SU-DHL-6 (cell line): ENCODE measurements around the gene PPP1R2B.

Experiments used
- H2AFZ ChIP-seq: fragments of 200-600 bp; sonication (generic); 2 replicates; pipeline ENCODE4 v1.6.1; 2014; ENCODE audit warnings: low read depth, mild to moderate bottlenecking, moderate library complexity, mixed read lengths, antibody characterized with exemption, low read length; ENCODE audit not compliant: severe bottlenecking
- H3F3A ChIP-seq: fragments of 200-600 bp; shearing (Covaris generic); 2 replicates; pipeline ENCODE4 v1.6.0; 2016; ENCODE audit warnings: antibody characterized with exemption, mild to moderate bottlenecking; ENCODE audit not compliant: insufficient read depth
- H3K27ac ChIP-seq: fragments of 200-600 bp; sonication (generic); 2 replicates; pipeline ENCODE4 v1.5.1; 2016; ENCODE audit warnings: low read depth, mild to moderate bottlenecking, low read length, moderate library complexity, mixed read lengths
- H3K27me3 ChIP-seq: fragments of 200-600 bp; sonication (generic), shearing (Covaris generic); 2 replicates; pipeline ENCODE4 v1.6.0; 2014; ENCODE audit warnings: mild to moderate bottlenecking, low read length
- H3K36me3 ChIP-seq: fragments of 200-600 bp; sonication (generic); 2 replicates; pipeline ENCODE4 v1.6.1; 2014; ENCODE audit warnings: mild to moderate bottlenecking, low read length, mixed read lengths
- H3K4me2 ChIP-seq: fragments of 300-600, 200-600 bp; shearing (Covaris generic), sonication (generic); 2 replicates; pipeline ENCODE4 v1.6.0; 2014; ENCODE audit warnings: low read length, low read depth, mild to moderate bottlenecking; ENCODE audit not compliant: poor library complexity, severe bottlenecking
- H3K4me3 ChIP-seq: fragments of 200-600 bp; sonication (generic); 2 replicates; pipeline ENCODE4 v1.5.1; 2014; ENCODE audit warnings: antibody characterized with exemption, low read length, mild to moderate bottlenecking, mixed read lengths; ENCODE audit not compliant: insufficient read depth, poor library complexity, severe bottlenecking
- H3K79me2 ChIP-seq: fragments of 200-600 bp; sonication (generic); 2 replicates; pipeline ENCODE4 v1.6.1; 2014; ENCODE audit warnings: mild to moderate bottlenecking, low read length, moderate library complexity; ENCODE audit not compliant: insufficient read depth
- H3K9ac ChIP-seq: fragments of 200-600 bp; sonication (generic); 2 replicates; pipeline ENCODE4 v1.7.0; 2014; ENCODE audit warnings: mild to moderate bottlenecking, low read length
- H3K9me2 ChIP-seq: fragments of 200-600 bp; sonication (generic); replicated peaks from 2 replicates; pipeline ENCODE4 v1.6.1; 2014; ENCODE audit warnings: low read length; ENCODE audit not compliant: insufficient read depth
- H3K9me3 ChIP-seq: fragments of 200-600 bp; sonication (generic); 2 replicates; pipeline ENCODE4 v1.6.1; 2014; ENCODE audit warnings: low read length, mixed read lengths; ENCODE audit not compliant: insufficient read depth
- H4K20me1 ChIP-seq: fragments of 200-600 bp; sonication (generic); 2 replicates; pipeline ENCODE4 v1.6.1; 2014; ENCODE audit warnings: low read depth, mild to moderate bottlenecking, antibody characterized with exemption, low read length, moderate library complexity, mixed read lengths
- EZH2phosphoT487 ChIP-seq: fragments of 200-600 bp; sonication (generic), shearing (Covaris generic); conservative IDR thresholded peaks from 2 replicates; pipeline ENCODE4 v1.6.1; 2018; ENCODE audit warnings: mild to moderate bottlenecking, antibody characterized with exemption, low read length, moderate library complexity, mixed read lengths
- TF ChIP-seq, protein P1 (sequence below): fragments of 200-600 bp; sonication (generic); IDR thresholded peaks from one replicate; pipeline ENCODE4 v1.5.1; 2017; ENCODE audit warnings: antibody characterized with exemption, mild to moderate bottlenecking, low read length, moderate library complexity; ENCODE audit not compliant: insufficient read depth, poor library complexity, severe bottlenecking

The PPP1R2B gene

DNA sequence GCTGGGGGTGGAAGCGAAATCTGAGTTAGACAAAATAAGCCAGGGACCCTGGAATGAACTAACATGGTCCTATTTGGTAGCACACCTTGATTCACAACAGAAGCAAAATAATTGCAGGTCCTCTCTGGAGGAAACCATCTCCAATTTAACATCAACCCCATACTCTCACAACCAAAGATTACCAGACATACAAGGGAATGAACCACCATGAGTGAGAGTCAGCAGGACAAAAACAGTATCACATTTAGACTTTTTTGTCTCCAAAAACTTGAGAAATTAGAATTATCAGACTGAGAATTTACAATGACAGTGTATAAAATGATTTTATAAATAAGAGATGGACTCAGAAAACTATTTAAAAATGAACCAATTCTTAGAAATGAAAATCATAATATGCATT, 21.1 kb downstream of the PPP1R2B start:
- H3K9me2 ChIP-seq = no peaks in the 10 kb centered on the region
- no peaks in the 10 kb centered on the region for H3K79me2 ChIP-seq
- no peaks in the 10 kb centered on the region for H3F3A ChIP-seq
- no peaks in the 10 kb centered on the region for H4K20me1 ChIP-seq
- no peak overlapping the region for H2AFZ ChIP-seq
- H3K9me3 ChIP-seq = peaks cover 6% of the 10 kb centered on the region; the same call in 1 of the 2 replicates
- H3K4me3 ChIP-seq = no peak overlapping the region
- no peaks in the 10 kb centered on the region for H3K27me3 ChIP-seq
- no peak overlapping the region for H3K4me2 ChIP-seq
- no peak overlapping the region for H3K9ac ChIP-seq
- TF ChIP-seq, protein P1, sequence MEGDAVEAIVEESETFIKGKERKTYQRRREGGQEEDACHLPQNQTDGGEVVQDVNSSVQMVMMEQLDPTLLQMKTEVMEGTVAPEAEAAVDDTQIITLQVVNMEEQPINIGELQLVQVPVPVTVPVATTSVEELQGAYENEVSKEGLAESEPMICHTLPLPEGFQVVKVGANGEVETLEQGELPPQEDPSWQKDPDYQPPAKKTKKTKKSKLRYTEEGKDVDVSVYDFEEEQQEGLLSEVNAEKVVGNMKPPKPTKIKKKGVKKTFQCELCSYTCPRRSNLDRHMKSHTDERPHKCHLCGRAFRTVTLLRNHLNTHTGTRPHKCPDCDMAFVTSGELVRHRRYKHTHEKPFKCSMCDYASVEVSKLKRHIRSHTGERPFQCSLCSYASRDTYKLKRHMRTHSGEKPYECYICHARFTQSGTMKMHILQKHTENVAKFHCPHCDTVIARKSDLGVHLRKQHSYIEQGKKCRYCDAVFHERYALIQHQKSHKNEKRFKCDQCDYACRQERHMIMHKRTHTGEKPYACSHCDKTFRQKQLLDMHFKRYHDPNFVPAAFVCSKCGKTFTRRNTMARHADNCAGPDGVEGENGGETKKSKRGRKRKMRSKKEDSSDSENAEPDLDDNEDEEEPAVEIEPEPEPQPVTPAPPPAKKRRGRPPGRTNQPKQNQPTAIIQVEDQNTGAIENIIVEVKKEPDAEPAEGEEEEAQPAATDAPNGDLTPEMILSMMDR = no peak
- TF ChIP-seq EZH2phosphoT487 = no peak
- H3K36me3 ChIP-seq = 0 out of 2 replicates have a peak, but pooled peaks cover 2% of the 10 kb centered on the region
- no peak overlapping the region for H3K27ac ChIP-seq

DNA sequence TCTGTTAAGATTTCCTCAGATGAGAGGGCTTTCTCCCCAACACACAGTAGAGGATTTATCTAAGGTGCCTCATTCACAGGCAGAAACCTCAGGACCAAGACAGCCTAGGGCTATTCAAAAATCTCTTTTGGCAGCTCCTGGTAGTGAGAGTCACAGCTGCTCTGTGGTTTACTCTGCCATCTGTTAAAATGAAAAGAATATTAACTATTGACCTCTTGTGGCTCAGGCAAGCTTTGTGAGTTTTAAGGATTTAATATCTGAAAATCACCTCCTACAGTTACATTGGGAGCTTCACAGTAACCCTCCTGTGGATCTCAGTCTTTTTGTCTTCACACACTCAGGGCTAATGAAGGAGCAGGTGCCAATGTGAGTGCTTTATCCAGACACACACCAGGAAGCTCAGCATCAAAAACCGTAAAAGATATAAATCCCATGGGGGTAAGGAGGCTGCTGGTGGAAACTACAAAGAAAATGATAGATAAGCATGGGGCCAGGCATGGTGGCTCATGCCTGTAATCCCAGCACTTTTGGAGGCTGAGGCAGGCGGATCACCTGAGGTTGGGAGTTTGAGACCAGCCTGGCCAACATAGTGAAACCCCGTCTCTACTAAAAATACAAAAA, 29.7 kb downstream of the PPP1R2B start:
- peaks cover 10% of the 10 kb centered on the region for H3F3A ChIP-seq
- peak overlapping the region; percentile 70 for H3K27ac ChIP-seq
- H3K4me3 ChIP-seq = no peak overlapping the region
- H3K9me3 ChIP-seq = no peaks in the 10 kb centered on the region
- H3K27me3 ChIP-seq = no peaks in the 10 kb centered on the region
- H3K4me2 ChIP-seq = peak overlapping the region; percentile 40
- no peaks in the 10 kb centered on the region for H3K36me3 ChIP-seq
- no peak overlapping the region for H2AFZ ChIP-seq
- H3K9ac ChIP-seq = peak overlapping the region; percentile 30; the same call in 1 of the 2 replicates
- H3K9me2 ChIP-seq = no peaks in the 10 kb centered on the region
- H3K79me2 ChIP-seq = no peaks in the 10 kb centered on the region
- TF ChIP-seq, protein P1 = no peak
- no peak for TF ChIP-seq EZH2phosphoT487
- H4K20me1 ChIP-seq = no peaks in the 10 kb centered on the region

DNA sequence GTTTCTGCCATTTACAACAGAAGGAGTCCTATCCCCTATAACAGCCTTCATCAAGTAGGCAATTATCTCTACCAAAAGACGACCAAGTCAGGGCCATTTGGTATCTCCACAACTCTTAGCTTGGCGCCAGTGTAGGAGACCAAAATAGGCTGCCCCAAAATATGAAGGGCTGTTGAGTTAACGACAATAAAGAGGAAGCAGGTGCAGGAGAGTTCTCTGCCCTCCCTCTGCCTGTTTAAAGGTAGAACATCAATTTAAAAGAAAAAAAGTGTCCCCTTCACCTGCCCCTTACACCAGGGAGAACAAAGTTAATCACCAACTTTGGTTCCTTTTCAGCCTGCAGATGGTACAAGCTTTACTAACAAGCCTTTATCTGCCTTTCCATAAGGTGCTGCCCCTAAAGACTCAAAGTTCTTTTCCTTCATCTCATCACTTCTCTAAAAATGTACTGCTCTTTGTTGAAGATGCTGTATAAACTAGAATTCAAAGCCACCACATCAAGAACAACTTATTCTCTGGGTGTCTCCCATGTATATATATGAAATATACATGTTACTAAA, 33.3 kb downstream of the PPP1R2B start:
- peak overlapping the region; percentile 50 for H3K4me2 ChIP-seq

More for the DNA sequence above, 33.3 kb downstream of the PPP1R2B start:
- no peak for TF ChIP-seq EZH2phosphoT487
- TF ChIP-seq, protein P1 = no peak
- no peaks in the 10 kb centered on the region for H3K27me3 ChIP-seq
- no peaks in the 10 kb centered on the region for H3K9me3 ChIP-seq
- H3K9ac ChIP-seq = peak overlapping the region; percentile 49
- H3K4me3 ChIP-seq = peak overlapping the region; percentile 5
- peak overlapping the region; percentile 95 for H3K27ac ChIP-seq
- peaks cover 9% of the 10 kb centered on the region; the same call in 1 of the 2 replicates for H3K79me2 ChIP-seq
- peaks cover 10% of the 10 kb centered on the region for H3F3A ChIP-seq
- no peaks in the 10 kb centered on the region for H3K36me3 ChIP-seq
- H3K9me2 ChIP-seq = no peaks in the 10 kb centered on the region
- no peaks in the 10 kb centered on the region for H4K20me1 ChIP-seq
- no peak overlapping the region for H2AFZ ChIP-seq
